ENCODE results near the gene SLC2A6. TPM values are rescaled to one million over a fixed set of nuclear protein-coding genes. Genes with fewer than 3 reads are reported as not detected.
A peak's percentile ranks its signal among the peaks of the same experiment; 100 is the strongest.

The SLC2A6 gene, protein sequence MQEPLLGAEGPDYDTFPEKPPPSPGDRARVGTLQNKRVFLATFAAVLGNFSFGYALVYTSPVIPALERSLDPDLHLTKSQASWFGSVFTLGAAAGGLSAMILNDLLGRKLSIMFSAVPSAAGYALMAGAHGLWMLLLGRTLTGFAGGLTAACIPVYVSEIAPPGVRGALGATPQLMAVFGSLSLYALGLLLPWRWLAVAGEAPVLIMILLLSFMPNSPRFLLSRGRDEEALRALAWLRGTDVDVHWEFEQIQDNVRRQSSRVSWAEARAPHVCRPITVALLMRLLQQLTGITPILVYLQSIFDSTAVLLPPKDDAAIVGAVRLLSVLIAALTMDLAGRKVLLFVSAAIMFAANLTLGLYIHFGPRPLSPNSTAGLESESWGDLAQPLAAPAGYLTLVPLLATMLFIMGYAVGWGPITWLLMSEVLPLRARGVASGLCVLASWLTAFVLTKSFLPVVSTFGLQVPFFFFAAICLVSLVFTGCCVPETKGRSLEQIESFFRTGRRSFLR
- 1.7 TPM for polyA plus RNA-seq
- long read RNA-seq, donor 1, result 0 reads
- long read RNA-seq, donor 2, partial matches to known transcripts, result 0 of 1 reads
- long read RNA-seq, donor 2, other reads (novel, unspliced or antisense), result 0 of 1 reads
- long read RNA-seq, donor 3, result 0 reads
- long read RNA-seq, donor 4, result 0 reads
- long read RNA-seq, donor 5, result 0 reads
- long read RNA-seq, donor 6, partial matches to known transcripts, result 0 of 3 reads
- long read RNA-seq, donor 6, other reads (novel, unspliced or antisense), result 0 of 3 reads
- long read RNA-seq, donor 7, result 0 reads
- long read RNA-seq, donor 8, result 0 reads
- long read RNA-seq, donor 9, result 0 reads
- long read RNA-seq, donor 10, partial matches to known transcripts, result 0 of 1 reads
- long read RNA-seq, donor 10, other reads (novel, unspliced or antisense), result 0 of 1 reads
- long read RNA-seq, donor 11, partial matches to known transcripts, result 0 of 1 reads
- long read RNA-seq, donor 11, other reads (novel, unspliced or antisense), result 0 of 1 reads

DNA sequence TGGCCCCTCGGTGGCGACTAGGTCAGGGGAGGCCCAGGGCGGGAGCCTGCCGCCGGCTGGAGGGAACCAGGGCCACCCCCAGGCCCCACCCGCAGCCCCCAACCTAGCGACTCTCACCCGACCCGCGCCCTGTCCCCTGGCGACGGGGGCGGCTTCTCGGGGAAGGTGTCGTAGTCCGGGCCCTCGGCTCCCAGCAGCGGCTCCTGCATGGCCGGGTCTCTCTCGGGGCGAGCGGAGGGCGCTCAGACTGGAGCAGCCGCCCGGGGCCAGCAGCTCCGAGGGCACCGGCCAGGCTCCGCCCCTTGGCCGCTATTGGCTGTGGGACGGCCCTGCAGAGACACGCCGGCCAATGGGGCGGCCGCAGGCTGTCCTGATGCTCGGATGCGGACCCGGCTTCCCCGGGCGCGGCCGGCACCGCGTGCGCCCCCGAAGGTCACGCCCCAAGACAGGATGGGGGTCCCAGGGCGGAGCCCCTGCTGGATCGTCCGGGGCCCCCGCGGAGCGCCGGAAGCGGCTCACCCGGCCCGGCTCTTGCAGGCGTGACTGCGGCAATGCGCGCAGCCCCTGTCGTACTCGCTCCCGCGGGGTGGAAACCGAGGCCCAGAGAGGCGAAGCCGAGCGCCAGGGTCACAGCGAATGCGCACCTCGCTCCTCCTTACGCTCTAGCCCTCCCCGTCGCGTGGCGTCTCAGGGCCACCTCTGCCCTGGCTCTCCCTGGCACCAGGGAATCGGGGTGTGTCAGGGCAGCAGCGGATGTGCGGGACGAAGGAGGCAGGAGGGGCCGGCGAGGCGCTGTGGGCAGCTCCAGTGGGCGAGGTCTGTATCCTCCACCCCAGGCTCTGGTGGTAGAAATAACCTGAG lies at the start of gene SLC2A6:
Gene SLC2A6, minus strand, starts transcription at position 249 of the 861 bp plus-strand sequence. Its CDS starts 40 bp downstream, at position 209.
- Histone ChIP-seq H3K9me3 (ENCODE audit: control insufficient read depth, low read depth, low read length) (peaks cover 2% of the 10 kb centered on the region), H3K4me3 (ENCODE audit: low read length) (peak within 1 kb of the TSS; percentile 30), H3K27ac (ENCODE audit: low read length) (no peak within 1 kb of the TSS), H3K4me1 (ENCODE audit: control insufficient read depth, insufficient read depth, low read length) (no peaks in the 10 kb centered on the region), H3K27me3 (ENCODE audit: control insufficient read depth, insufficient read depth, low read length) (peaks cover 39% of the 10 kb centered on the region), H3K36me3 (ENCODE audit: control insufficient read depth, insufficient read depth, low read length) (no peaks in the 10 kb centered on the region)
- peak; percentile 61 to 65 for DNase-seq
- no CpG with 5 or more reads among the region's 84 CpGs for WGBS (ENCODE audit: insufficient coverage, low lambda C conversion rate)

DNA sequence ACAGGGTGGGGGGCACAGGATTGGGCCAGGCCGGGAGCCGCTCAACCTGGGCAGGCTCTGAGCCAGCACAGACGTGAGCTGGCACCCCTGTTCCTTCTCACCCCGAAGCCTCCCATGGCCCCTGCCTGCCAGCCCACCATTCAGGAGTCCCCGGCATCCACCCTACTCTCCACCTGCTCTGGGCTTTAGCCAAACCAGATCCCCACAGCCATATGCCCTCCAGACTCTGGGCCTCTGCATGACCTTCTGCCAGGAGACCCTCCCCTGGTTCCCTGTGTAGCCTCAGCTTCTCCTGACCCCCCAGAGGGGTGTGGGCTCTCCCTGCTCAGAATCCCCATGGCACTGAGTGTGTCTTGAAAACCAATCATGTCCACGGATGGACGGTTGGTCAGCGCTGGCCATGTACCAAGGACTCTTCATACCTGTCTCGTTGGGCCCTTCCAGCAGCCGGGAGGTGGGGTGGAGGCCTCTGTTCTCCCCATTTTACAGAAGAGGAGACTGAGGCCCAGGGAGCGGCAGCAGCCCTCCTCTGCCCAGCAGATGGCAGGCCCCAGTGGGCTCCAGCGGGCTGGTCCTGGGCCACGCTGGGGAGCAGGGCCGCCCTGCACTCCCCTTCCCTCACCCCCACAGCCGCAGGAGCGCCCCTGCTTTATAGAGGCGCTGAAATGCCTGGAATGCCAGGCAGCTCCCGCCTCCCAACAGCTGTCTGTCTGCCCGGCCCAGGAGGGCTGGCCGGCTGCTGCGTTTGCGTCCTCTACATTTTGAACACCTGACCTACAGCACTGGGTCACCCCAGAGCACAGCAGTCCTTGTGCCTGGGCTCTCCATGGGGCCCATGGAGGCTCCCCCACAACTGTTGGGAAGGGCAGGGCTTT lies 49.3 kb upstream of the SLC2A6 start:
- Histone ChIP-seq H3K4me3 (ENCODE audit: low read length) (no peak overlapping the region), H3K27ac (ENCODE audit: low read length) (no peak overlapping the region), H3K4me1 (ENCODE audit: control insufficient read depth, insufficient read depth, low read length) (peaks cover 10% of the 10 kb centered on the region), H3K9me3 (ENCODE audit: control insufficient read depth, low read depth, low read length) (peaks cover 2% of the 10 kb centered on the region), H3K27me3 (ENCODE audit: control insufficient read depth, insufficient read depth, low read length) (peaks cover 27% of the 10 kb centered on the region), H3K36me3 (ENCODE audit: control insufficient read depth, insufficient read depth, low read length) (no peaks in the 10 kb centered on the region)
- DNase-seq, result no peak
- whole genome bisulfite sequencing (ENCODE audit: insufficient coverage, low lambda C conversion rate), result no CpG with 5 or more reads among the region's 22 CpGs

DNA sequence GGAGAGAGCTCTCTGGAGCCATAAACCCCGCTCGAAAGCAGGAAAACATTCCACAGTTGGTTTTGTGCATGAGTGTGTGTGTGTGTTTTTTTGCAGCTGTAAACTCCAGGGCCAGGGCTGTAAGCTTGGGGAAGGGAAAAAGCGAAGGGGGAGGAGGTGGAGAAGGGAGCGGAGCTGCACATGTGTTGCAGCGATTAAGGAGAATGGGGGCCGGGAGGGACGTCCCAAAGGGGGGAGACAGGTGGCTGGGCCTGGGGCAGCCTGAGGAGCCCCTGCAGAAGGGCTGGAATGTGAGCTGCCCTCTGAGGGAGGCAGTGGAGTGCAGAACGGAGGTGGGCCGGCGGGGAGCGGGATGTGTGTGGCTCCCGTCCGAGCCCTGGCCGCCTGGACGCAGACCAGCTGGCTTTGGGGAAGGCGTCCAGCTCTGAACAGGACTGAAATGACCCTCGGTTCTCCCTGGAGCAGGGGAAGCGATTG lies 48.6 kb upstream of the SLC2A6 start:
- H3K4me1 ChIP-seq (ENCODE audit: control insufficient read depth, insufficient read depth, low read length), result peaks cover 10% of the 10 kb centered on the region
- H3K9me3 ChIP-seq (ENCODE audit: control insufficient read depth, low read depth, low read length), result peaks cover 2% of the 10 kb centered on the region
- peaks cover 25% of the 10 kb centered on the region for H3K27me3 ChIP-seq (ENCODE audit: control insufficient read depth, insufficient read depth, low read length)
- H3K4me3 ChIP-seq (ENCODE audit: low read length), result no peak overlapping the region
- no peak overlapping the region for H3K27ac ChIP-seq (ENCODE audit: low read length)
- DNase-seq, result peak in 1 of 2 donors; percentile 36
- no peaks in the 10 kb centered on the region for H3K36me3 ChIP-seq (ENCODE audit: control insufficient read depth, insufficient read depth, low read length)
- WGBS (ENCODE audit: insufficient coverage, low lambda C conversion rate), result no CpG with 5 or more reads among the region's 18 CpGs

DNA sequence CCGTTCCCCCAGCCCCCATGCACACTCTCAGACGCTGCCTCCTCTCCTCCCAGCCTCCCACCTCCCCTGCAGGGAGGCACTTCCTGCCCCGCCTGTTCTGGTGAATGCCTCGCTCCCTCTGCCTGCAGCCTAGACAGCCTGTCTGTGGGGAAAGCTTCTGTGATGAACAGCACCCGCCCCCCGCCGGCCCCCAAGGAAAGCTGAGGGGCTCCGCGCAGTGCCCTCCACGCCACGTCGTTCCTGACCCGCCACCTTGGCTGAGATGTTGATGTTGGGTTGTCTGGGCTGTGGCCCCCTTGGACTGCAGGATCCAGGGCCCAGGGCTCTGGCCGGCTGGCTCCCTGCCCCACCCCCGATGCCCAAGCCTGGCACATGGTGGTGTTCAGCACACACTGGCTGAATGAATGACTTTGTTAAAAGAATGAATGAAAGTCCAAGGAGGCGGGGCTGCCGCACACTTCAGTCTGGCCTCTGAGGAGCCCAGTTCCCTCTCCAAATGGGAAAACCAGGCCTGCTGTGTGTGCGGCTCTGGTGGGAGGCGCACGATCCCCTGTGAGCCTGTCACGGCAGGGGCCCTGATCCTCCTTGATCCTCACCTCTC lies 47.9 kb upstream of the SLC2A6 start:
- Histone ChIP-seq H3K27ac (ENCODE audit: low read length) (no peak overlapping the region), H3K36me3 (ENCODE audit: control insufficient read depth, insufficient read depth, low read length) (no peaks in the 10 kb centered on the region), H3K27me3 (ENCODE audit: control insufficient read depth, insufficient read depth, low read length) (peaks cover 25% of the 10 kb centered on the region), H3K4me1 (ENCODE audit: control insufficient read depth, insufficient read depth, low read length) (peaks cover 10% of the 10 kb centered on the region), H3K9me3 (ENCODE audit: control insufficient read depth, low read depth, low read length) (peaks cover 2% of the 10 kb centered on the region), H3K4me3 (ENCODE audit: low read length) (no peak overlapping the region)
- no CpG with 5 or more reads among the region's 21 CpGs for WGBS (ENCODE audit: insufficient coverage, low lambda C conversion rate)
- DNase-seq, result no peak

DNA sequence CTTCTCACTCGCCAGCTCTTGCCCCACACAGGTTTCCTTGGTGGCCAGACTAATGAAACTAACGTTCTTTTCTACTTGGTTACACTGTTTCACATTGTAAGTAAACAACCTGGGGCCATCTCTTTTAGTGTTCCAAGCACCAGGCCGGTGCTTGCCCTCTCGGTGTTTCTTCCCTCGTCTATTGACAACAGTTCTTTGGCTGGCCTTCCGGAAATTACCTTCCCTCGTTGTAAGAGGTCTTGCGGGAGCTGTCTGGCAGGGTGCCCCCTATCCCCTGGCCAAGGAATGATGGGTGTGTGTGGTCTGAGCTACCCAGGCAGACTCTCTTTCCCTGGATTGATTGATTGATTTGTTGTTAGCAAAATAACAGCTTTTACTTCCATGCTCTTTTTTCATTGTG lies 46.8 kb upstream of the SLC2A6 start:
- H3K9me3 ChIP-seq (ENCODE audit: control insufficient read depth, low read depth, low read length), result peaks cover 2% of the 10 kb centered on the region
- no CpG with 5 or more reads among the region's 8 CpGs for WGBS (ENCODE audit: insufficient coverage, low lambda C conversion rate)
- H3K27ac ChIP-seq (ENCODE audit: low read length), result no peak overlapping the region
- no peak for DNase-seq
- H3K4me3 ChIP-seq (ENCODE audit: low read length), result no peak overlapping the region
- no peaks in the 10 kb centered on the region for H3K36me3 ChIP-seq (ENCODE audit: control insufficient read depth, insufficient read depth, low read length)
- H3K4me1 ChIP-seq (ENCODE audit: control insufficient read depth, insufficient read depth, low read length), result peaks cover 10% of the 10 kb centered on the region
- H3K27me3 ChIP-seq (ENCODE audit: control insufficient read depth, insufficient read depth, low read length), result peaks cover 25% of the 10 kb centered on the region

DNA sequence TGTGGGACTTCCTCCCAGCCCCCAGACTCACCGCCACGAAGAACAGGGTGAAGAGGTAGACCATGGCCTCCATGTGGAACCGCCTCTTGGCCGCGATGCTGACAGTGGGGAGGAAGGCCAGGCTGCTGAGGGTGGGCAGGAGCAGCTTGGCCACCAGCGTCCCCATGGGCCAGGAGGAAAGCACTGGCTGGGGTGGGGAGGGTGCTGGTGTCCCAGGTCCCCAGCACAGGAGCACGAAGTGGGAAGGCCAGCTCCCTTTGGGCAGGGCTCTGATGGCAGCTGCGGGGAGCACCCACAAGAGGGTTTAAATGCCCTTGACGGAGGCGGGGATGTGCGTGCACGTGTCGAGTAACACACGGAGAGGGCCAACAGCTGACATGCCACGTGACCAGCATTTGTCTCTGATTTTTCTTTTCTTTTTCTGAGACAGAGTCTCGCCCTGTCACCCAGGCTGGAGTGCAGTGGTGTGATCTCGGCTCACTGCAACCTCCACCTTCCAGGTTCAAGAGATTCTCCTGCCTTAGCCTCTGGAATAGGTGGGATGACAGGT lies 45.9 kb upstream of the SLC2A6 start, which contains the start of gene MYMK:
Gene MYMK, minus strand, starts transcription at position 281 of the 550 bp plus-strand sequence. Its CDS starts 115 bp downstream, at position 166.
- H3K4me1 ChIP-seq (ENCODE audit: control insufficient read depth, insufficient read depth, low read length), result peaks cover 10% of the 10 kb centered on the region
- peaks cover 25% of the 10 kb centered on the region for H3K27me3 ChIP-seq (ENCODE audit: control insufficient read depth, insufficient read depth, low read length)
- no CpG with 5 or more reads among the region's 17 CpGs for WGBS (ENCODE audit: insufficient coverage, low lambda C conversion rate)
- H3K4me3 ChIP-seq (ENCODE audit: low read length), result no peak within 1 kb of the TSS
- no peaks in the 10 kb centered on the region for H3K36me3 ChIP-seq (ENCODE audit: control insufficient read depth, insufficient read depth, low read length)
- no peak within 1 kb of the TSS for H3K27ac ChIP-seq (ENCODE audit: low read length)
- peaks cover 2% of the 10 kb centered on the region for H3K9me3 ChIP-seq (ENCODE audit: control insufficient read depth, low read depth, low read length)
- DNase-seq, result no peak

DNA sequence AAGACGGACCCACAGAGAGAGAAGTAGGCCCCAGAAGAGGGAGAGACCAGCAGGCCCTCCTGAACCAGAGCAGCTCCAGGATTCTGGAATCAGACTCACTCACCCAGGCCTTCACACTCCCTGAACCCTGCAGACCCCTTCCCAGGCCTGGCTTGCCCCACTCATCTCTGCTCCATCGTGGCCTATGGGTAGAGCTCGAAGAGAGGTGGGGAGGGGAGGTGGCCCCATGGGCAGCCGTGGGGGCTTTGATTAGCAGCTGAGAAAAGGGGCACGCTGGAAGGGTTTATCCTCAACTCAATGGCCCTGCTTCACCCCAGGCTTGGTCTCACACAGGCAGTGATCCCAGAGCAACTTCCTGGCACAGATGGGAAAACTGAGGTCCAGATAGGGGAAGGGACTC lies 45.2 kb upstream of the SLC2A6 start:
- WGBS (ENCODE audit: insufficient coverage, low lambda C conversion rate), result no CpG with 5 or more reads among the region's 5 CpGs
- no peak for DNase-seq

DNA sequence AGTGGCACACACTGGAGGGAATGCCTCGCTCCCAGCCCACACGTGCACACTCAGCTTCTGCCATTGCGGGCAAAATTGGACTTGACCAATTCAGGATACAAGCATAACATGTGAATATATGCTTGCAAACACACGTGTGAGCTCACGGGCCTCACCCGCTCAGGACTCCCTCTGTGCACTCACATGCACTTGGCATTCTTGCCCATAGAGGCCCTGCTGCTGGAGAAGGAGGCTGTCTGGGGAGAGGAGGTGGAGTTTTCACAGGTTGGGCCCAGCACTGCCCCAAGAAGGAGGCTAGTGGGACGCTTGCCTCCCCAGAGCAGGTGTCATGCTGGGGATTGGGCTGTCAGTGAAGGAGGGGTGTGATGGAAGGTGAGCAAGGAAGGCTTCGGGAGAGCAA lies 44.2 kb upstream of the SLC2A6 start:
- H3K4me3 ChIP-seq (ENCODE audit: low read length), result no peak overlapping the region
- no peaks in the 10 kb centered on the region for H3K36me3 ChIP-seq (ENCODE audit: control insufficient read depth, insufficient read depth, low read length)
- no peaks in the 10 kb centered on the region for H3K9me3 ChIP-seq (ENCODE audit: control insufficient read depth, low read depth, low read length)
- no peak for DNase-seq
- WGBS (ENCODE audit: insufficient coverage, low lambda C conversion rate), result no CpG with 5 or more reads among the region's 8 CpGs
- no peak overlapping the region for H3K27ac ChIP-seq (ENCODE audit: low read length)
- H3K27me3 ChIP-seq (ENCODE audit: control insufficient read depth, insufficient read depth, low read length), result peaks cover 16% of the 10 kb centered on the region
- H3K4me1 ChIP-seq (ENCODE audit: control insufficient read depth, insufficient read depth, low read length), result peaks cover 10% of the 10 kb centered on the region

More for the DNA sequence above, 45.2 kb upstream of the SLC2A6 start:
- Histone ChIP-seq H3K27me3 (ENCODE audit: control insufficient read depth, insufficient read depth, low read length) (peaks cover 24% of the 10 kb centered on the region), H3K9me3 (ENCODE audit: control insufficient read depth, low read depth, low read length) (peaks cover 2% of the 10 kb centered on the region), H3K4me1 (ENCODE audit: control insufficient read depth, insufficient read depth, low read length) (peaks cover 10% of the 10 kb centered on the region), H3K27ac (ENCODE audit: low read length) (no peak overlapping the region), H3K4me3 (ENCODE audit: low read length) (no peak overlapping the region), H3K36me3 (ENCODE audit: control insufficient read depth, insufficient read depth, low read length) (no peaks in the 10 kb centered on the region)

Data from large intestine (tissue), 12 donors.